GM04503 (cell line): ENCODE results near the gene DKK3.
A peak's percentile ranks its signal among the peaks of the same experiment; 100 is the strongest.

Experiments used
- DNase-seq: peaks from one replicate; pipeline ENCODE4 v3.0.0-alpha.2; 2012; ENCODE audit warnings: low read depth

The DKK3 gene

GRCh38 chr11:11966826-11967668 lies 41.4 kb downstream of the DKK3 start:
- no peak for DNase-seq

GRCh38 chr11:11966354-11966741 lies 42.1 kb downstream of the DKK3 start:
- no peak for DNase-seq

- DNase-seq = no peak
These were observed 42.6 kb downstream of the DKK3 start for GRCh38 chr11:11965656-11966353.

GRCh38 chr11:11965192-11965591 lies 43.2 kb downstream of the DKK3 start:
- no peak for DNase-seq

GRCh38 chr11:11964774-11965150 lies 43.7 kb downstream of the DKK3 start:
- DNase-seq = no peak

- no peak for DNase-seq
These were observed 44.3 kb downstream of the DKK3 start for GRCh38 chr11:11963842-11964773.

- DNase-seq = no peak
These were observed 45.4 kb downstream of the DKK3 start for GRCh38 chr11:11963067-11963466.

- DNase-seq = no peak
These were observed 46.9 kb downstream of the DKK3 start for GRCh38 chr11:11961399-11962028.

GRCh38 chr11:11960687-11961086 lies 47.7 kb downstream of the DKK3 start:
- DNase-seq = no peak

- DNase-seq = no peak
These were observed 48.8 kb downstream of the DKK3 start for GRCh38 chr11:11959601-11960000.

- no peak for DNase-seq
These were observed 49.8 kb downstream of the DKK3 start for GRCh38 chr11:11958403-11959231.

- no peak for DNase-seq
These were observed 52.4 kb downstream of the DKK3 start for GRCh38 chr11:11956006-11956405.

GRCh38 chr11:11952036-11952435 lies 56.4 kb downstream of the DKK3 start:
- no peak for DNase-seq

GRCh38 chr11:11949482-11949881 lies 58.9 kb downstream of the DKK3 start:
- no peak for DNase-seq

GRCh38 chr11:11948242-11948947 lies 60.0 kb downstream of the DKK3 start:
- DNase-seq = no peak

GRCh38 chr11:11947825-11948224 lies 60.6 kb downstream of the DKK3 start:
- no peak for DNase-seq

- DNase-seq = no peak
These were observed 61.5 kb downstream of the DKK3 start for GRCh38 chr11:11946878-11947277.

- DNase-seq = peak; percentile 69
These were observed 62.2 kb downstream of the DKK3 start for GRCh38 chr11:11946180-11946579.

- DNase-seq = no peak
These were observed 64.0 kb downstream of the DKK3 start for GRCh38 chr11:11944444-11944843.

- DNase-seq = no peak
These were observed 65.8 kb downstream of the DKK3 start for GRCh38 chr11:11942668-11943067.
